GM21515 (cell line): ENCODE results near the gene NRG3.

Experiments
- ATAC-seq: cut with Tn5 transposase; IDR thresholded peaks from one replicate; pipeline ENCODE4 v1.9.1; 2021; ENCODE audit not compliant: unreplicated experiment

Gene NRG3

DNA sequence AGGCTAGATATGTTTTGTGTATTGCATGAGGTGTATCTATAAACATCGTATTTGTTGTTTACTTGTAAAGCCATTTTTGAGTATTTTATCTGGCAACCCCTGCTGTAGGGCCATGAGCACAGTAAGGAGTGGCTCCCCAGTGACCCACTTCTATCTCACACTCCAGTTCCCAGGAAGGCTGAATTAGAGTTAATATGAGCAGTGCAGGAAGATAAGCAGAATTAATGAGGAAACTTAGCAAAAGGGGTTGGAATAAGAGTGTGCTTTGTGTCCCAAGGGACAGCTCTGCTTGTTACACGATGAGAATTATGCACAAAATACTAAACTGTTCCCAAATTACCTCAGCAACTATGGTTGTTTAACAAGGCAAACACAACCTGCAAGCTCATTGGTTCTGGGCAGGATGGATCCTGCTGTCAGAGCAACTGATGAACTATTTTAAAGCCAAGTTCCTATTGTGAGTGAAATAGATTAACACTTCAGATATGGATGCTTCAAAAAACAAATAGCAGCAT is 1005.8 kb downstream of the NRG3 start:
- no peak for ATAC-seq

DNA sequence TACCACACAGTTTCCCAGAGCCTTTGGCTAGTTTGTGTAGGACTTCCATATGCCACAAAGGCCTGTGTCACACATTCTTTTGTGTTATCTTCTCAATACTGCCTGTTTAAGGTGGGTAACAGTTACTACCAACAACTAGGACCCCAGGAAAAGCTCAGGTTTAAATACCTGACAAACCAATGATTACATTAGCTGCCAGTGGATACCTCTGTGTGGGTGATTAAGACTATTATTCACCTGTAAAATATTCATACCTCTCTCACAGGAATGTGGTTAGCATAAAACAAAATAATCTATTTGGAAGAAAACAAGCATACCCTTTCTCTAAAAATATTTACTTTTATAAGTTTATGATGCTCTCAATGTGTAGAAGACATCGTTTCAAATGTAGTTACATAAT is 1007.7 kb downstream of the NRG3 start:
- ATAC-seq, result no peak

DNA sequence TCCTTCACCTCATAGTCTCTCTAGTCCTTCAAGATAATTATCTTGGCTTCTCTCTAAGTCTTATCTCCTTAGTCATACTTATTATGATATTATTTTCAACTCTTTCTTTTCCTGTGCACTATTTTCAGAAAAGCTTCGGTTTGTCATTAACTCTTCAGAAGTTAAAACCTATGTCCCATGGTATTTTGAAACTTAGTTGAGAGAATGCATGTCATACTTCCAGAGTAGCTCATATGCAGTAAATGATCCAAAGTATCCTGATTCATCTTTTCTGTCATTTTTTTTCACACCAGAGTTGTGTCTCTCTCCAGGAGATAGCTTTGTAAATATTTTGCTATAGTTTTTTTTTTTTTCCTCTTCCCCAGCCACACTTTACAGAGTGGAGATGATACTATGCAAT is 1008.6 kb downstream of the NRG3 start:
- no peak for ATAC-seq

DNA sequence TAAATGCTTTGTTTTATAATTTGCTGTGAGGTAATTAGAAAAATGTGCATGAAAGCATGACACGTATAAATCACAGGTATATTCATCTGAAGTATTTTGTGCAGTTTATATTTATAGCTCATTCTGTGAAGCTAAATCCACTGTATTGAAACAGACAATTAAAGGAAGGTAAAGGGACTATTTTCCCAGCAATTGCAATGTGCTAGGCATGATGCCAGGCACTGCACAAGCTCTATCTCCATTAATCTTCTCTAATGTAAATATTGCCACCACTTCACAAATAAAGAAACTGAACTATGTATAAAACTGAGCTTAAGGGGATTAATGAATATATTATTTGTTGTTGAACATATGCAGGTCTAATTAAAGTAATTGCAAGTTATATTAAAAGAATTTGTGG is 1012.5 kb downstream of the NRG3 start:
- no peak for ATAC-seq

DNA sequence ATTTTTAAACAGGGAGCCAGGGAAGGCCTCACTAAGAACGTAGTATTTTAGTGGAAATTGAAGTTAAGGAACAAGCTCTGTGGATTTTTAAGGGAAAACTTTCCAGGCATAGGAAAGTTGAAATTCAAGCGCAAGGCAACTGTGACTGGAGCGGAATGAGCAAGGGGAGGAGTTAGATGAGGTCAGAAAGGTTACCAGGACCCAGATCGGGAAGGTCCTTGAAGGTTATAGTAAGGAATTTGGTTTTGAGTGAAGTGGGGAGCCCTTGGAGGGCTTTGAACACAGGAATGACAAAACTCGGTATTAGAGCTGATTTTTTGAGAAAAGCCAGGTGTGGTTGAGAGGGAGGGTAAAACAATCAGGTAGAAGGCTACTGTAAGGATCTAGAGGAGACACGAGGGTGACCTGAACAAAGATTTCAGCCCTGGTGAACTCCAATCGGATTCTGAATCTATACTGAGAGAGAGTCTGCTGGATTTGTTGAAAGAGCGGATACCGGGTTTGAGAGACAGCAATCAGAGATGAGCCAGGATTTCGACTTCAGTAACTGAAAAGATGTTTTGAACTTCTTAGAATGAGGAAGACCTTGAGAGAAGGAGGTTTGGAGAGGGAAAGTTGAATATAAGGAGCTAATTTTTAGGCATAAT is 1013.9 kb downstream of the NRG3 start:
- no peak for ATAC-seq

DNA sequence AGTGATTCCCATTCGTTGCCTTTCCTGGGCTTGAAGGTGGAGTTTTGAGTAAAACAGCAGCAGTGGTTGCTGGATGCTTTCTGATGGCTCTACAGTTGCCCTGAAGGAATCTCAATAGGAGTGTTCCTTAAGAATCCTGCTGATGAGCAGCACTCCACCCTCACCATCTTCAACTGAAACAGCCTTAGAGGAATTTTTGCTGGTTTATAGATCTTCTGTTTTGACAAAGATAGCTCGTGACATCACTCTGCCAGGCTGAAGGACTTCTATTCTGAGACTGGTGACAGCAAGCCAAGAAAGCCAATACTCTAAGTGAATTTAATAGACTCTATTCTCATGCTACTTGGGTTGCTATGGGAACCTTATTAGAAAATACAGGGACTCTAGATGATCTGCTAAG is 1014.7 kb downstream of the NRG3 start:
- no peak for ATAC-seq

DNA sequence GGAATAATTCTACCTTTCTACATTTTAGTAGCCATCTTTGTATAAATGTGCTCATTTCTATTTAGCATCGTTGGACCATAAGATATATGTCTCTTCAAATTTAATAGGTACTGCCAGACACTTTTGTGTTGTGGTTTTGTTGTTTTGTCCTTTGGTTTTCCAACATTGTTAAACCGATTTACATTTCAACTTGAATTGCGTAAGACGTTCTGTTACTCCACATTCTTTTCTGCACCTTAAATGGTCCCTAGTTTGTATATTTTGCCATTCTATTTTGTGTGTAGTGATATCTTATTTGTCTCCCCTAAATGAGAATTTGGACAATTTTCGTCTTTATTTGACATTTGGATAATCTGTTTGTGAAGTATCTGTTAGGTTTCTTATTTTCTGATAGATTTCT is 1015.6 kb downstream of the NRG3 start:
- ATAC-seq, result no peak

DNA sequence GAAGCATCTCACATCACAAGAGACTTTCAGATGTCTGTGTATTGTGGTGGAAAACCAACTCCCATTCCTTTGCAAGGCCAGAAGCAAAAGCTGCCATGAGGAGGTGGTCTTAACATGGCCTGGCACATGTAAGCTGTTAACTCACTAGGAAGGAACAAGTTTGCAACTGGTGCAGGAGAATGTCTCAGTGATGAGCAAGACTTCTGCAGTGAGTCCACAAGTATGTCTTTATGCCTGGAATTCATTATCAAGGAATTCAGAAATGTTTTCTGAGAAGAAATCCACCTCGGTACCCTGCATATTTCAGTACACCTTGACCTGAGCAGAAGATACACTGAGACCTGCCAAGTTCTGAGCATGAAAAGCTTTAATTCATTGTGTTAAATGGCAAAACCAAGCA is 1033.1 kb downstream of the NRG3 start:
- no peak for ATAC-seq

DNA sequence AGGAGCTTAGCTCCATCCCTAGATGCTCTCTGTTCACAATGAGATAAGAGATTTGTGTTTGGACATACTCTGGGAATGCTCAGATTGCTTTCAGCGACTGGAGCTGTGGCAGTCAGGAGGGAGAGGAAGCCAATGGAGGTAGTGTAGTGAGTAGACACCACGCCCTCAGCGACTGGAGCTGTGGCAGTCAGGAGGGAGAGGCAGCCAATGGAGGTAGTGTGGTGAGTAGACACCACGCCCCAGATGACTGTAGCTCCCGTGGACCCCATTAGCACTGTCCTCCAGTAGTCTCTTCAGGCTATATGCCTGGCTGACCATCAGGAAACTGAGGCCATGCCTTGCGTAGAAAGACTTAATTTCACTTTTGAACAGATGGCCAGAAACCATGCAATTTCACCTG is 1033.8 kb downstream of the NRG3 start:
- ATAC-seq, result no peak

DNA sequence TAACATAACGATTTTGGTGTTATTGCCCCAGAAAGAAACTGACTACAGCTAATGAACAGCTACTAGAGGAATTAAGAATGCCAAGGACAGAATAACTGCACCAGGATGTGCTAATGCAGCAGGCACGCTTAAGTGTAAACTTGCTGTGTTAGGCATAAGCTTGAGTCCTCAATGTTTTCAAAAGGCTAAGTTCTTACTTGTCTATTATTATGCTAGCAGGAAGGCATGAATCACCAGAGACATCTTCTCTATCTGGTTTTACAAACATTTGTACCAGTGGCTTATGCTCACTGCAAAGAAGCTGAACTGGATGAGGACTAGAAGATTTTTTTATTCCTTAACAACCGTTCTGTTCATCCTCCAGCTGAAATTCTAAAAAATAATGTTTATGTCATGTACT is 1035.3 kb downstream of the NRG3 start:
- no peak for ATAC-seq

DNA sequence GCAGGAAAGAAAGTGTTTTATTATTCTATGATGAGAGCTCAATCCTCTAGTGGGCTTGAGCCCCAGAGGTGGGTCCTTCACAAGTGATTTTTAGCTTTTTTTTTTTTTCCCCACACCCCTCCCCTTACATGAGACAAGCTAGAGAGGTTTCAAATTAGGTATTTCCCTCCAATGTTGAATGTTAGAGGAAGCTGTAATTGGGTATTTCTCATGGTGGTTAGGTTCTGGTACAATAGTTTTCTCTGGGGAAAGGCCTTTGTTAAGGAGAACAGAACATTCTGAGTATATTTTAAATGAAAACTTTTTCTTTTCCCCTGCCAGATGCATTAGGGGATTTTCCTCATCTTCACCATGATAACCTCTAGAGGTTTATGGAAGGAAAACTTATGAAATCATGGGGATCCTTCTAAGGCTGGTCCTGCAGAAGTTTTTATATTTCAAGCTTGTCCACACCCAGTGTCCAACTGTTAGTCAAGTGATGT is 1039.7 kb downstream of the NRG3 start:
- ATAC-seq, result no peak

DNA sequence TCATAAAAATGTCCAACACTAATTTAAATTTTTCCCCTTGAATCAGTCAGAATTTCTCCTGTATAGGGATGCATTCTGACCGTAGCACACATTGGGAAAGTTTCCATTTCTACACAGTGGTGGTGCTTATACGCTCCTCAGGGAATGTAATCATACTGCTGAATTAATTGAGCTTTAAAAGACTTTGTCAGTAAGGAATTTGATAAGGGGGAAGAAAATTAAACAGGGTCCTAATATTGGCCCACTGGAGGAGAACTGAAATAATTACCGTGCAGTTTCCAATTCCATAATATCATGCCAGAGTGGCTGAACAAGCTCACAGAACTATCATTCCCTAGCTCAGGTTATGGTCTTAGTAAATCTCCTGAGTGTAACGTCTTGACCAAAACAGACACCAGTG is 1041.9 kb downstream of the NRG3 start:
- no peak for ATAC-seq

DNA sequence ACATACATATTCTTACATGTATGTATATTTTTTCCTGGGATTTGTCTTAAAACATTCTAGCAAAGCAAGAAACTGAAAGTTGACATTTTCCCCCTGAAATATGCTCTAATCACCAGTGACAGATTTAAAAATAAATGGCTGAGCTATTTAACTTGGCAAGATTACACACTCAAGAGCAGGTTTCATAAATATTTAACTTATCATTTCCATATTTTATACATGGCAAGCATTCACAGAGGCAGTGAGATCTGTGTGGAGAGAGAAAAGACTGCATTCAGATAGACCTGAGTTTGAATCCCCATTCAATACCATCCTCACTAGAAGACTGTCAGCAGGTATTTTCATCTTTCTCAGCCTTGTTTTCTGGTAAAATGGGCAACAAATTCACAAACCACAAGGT is 1043.0 kb downstream of the NRG3 start:
- no peak for ATAC-seq

DNA sequence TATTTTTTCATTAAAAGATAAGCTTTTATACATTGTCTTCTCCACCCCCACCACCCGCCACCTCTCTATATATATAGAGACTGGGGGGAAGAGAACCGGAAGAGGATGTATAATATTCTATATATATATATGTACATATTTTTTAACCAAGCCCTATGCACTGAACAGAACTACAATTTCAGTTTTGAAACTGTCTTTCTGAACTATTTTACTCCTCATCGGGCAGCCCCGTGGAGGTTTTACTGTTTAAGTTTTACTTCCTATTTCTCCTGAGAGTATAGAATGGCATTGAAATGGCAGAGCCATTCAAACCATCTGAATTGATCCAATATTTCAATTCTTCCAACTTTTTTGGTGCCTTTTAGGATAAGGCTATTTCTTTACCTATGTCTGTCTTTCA is 1047.1 kb downstream of the NRG3 start:
- no peak for ATAC-seq

DNA sequence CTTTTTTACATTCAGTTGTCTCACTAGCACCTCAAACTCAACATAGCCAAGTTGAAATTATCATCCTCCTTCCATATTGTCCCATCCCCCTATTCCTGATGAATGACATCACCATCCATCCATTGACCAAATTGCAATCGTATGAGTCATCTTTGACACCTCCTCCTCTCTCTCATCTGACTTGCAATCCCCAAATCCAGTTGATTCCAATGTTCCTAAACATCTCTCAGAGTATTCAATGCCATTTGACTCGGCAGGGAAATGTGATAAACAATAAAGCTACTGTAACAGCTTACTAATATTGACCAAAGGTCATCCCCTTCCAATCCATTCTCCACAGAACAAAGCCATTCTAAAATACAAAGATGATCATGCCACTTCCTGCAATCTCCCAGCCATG is 1047.8 kb downstream of the NRG3 start:
- ATAC-seq, result no peak

DNA sequence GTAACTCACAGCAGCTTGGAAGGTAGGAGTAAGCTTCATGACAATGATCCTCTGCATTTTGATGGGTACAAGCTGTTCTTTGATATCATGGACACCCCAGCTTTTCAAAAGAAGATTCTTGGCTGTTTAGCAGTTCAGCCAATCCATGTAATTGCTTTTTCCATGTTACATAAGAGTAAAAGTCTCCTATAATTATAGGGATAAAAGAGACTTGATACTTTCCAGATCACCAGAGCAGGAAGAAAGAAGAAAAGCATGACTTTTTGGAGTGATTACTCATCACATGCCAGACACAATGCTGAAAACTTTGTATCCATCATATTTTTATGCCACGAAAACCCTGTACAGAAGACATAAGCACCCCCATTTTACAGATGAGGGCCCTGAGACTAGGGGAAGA is 1049.7 kb downstream of the NRG3 start:
- ATAC-seq, result no peak

DNA sequence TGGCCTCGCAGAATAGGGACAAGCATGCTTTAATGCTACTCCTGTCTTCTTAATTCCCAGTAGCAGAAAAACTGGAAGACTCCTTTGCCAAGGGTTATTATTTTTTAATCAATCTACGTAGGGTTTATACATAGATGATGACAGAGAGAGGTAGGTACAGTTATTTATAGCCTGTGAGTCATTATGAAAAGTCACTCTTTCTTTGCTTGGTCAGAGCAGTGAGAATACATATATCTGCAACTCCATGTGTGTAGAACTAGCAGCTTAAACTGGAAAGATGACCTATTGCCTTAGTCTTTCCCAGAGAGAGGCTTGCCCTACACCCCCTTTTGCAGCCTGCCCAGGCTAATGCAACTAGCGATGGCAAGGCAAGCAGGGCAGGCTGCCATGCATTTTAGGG is 1050.6 kb downstream of the NRG3 start:
- ATAC-seq, result no peak

DNA sequence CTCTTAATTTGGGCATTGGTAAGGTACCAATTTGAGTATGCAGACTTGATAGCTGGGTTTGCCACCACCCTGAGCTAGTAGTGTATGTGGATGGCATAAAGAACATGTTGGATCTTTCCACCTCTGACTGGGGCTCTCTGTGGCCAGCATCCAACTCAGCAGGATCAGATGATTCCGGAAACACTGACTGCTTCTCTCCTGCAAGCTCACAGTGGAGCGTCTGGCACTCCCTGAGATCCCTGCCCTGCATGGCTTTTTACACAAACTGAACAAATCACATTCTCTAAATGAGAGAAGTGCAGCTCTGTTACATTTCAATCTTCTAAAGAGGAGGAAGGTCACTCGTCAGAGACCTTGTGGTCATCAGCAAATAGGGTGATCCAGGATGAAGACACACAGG is 1057.5 kb downstream of the NRG3 start:
- no peak for ATAC-seq

DNA sequence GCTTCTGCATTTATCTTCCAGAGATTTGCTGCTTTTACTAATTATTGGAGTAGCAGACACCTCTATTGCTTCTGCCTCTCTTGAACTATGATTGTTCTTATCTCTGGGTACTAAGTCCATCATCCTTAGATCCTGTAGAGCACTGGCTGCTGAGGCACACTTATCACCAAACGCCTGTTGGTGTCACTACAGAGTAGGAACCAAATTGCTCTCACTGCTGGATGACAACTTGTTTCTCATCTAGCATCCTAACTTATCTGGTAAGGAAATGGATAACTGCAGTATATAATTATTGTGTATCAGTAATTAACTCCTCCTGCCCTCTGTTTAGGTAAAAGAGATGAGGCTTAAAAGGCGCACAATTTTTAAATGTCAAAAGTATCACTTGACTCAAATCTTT is 1059.4 kb downstream of the NRG3 start:
- ATAC-seq, result no peak

DNA sequence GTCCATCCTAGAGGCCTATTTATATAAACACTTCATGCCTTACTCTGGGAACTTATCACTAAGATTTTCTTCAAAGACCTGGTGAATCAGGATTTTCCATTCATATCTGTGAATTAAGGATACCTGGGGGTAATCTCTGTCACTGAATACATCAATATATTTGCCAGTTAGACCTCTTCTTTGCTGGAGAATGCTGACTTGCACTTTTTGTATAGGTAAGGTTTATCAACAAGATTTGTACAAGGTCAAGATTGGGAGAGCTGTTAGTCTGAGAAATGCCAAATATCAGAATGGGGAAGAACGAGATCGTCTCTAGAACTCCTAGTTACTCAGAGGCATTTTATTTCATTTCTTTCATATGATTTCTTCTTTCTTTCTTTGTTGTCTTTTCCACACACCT is 1060.0 kb downstream of the NRG3 start:
- no peak for ATAC-seq

DNA sequence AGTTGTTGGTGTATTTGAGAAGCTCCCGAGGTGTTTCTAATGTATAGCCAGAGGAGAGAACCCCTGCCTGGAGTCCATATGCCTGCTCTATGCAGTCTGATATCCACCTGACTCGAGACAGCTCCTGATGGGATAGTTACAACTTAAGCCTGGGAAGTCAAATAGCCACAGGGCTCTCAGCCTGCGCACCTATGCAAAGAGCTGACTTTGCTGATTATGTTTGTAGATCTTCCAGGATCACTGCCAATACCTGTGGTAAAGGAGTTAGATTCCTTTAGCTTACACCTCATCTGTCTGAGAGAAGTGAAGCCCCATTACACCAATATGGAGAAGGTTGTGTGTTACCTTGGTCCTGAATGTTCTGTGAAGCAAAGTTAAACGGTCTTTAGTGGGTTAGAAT is 1063.3 kb downstream of the NRG3 start:
- ATAC-seq, result no peak

DNA sequence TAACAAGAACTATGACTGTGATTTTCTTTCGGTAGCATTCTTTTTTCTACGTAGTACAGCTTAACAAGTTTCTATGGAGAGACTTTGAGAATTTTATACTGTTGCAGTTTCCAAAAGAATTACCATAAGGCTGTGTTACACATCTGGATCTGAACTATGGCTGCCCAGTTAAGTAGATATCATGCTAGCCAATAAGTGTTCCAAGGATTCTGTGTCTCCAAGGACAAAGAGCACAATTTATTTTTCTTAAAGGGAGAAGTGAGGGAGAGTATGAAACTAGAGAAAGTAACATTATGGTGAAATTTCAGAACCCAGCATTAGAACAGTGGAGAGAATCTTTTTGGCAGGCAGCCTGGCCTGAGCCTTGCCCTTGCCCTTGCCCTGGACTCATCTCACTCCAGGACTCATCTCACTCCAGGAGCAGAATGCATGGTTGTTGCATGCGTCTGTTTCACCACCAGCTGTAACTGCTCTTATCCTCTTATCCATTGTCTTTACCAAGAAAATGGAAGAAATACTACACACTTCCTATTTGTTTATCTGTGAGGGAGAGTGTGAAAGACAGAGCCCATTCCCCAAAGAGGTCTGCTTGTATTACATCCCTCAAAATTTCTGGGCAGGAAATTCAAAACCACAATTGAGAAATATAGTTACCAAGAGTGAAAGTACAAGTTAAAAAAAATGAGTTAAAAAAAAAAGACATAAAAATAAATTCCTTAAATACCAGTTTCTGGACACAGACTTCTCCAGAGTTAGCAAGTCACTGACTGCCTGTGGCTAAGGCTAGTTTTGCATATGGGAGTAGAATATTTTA is 1067.5 kb downstream of the NRG3 start:
- no peak for ATAC-seq

DNA sequence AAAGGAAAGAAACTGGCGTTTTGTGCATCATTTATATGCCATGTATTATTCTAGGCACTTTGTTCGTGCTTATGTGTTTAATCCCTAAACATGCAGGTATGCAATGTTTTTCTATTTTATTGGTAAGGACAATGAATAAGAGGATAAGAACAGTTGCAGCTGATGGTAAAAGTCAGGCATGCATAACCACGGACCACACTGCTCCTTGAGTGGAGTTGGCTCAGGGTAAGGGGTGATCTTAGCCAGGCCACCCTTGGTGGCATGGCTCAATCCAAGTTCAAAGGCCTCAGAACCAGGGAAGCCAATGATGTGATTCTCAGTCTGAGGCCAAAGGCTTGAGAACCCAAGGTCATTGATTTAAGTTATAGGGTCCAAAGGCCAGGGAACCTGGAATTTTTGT is 1068.1 kb downstream of the NRG3 start:
- no peak for ATAC-seq
